WTC11 (cell line): ENCODE results near the gene PHAX.
"Not testable (repeated sequence)": the region's sequence is repeated elsewhere in the genome, so short reads cannot be mapped to it uniquely, and the experiment has no call there.

Experiments used
- CTCF ChIP-seq: fragments of 200-600 bp; IDR thresholded peaks from 2 replicates; pipeline ENCODE4 v1.8.0; 2022; ENCODE audit warnings: antibody characterized with exemption
- ELF4 ChIP-seq: sonication (generic); formaldehyde crosslinking; IDR thresholded peaks from 2 replicates; pipeline ENCODE4 v1.8.1; 2022; ENCODE audit warnings: low read depth, mild to moderate bottlenecking, moderate library complexity, missing genetic modification reagents
- ESRRA ChIP-seq: sonication (generic); formaldehyde crosslinking; IDR thresholded peaks from 2 replicates; pipeline ENCODE4 v1.8.1; 2022; ENCODE audit warnings: mild to moderate bottlenecking, missing genetic modification reagents, borderline replicate concordance
- FOXP1 ChIP-seq: sonication (generic); formaldehyde crosslinking; IDR thresholded peaks from 2 replicates; pipeline ENCODE4 v1.8.0; 2022; ENCODE audit warnings: missing genetic modification reagents, mild to moderate bottlenecking, moderate library complexity, borderline replicate concordance
- GABPB1 ChIP-seq: sonication (generic); formaldehyde crosslinking; IDR thresholded peaks from 2 replicates; pipeline ENCODE4 v1.8.1; 2023; ENCODE audit warnings: mild to moderate bottlenecking, missing genetic modification reagents
- GTF2I ChIP-seq: fragments of 250-450 bp; sonication (Bioruptor Pico); conservative IDR thresholded peaks from 2 replicates; pipeline ENCODE4 v1.4.0; 2021; ENCODE audit warnings: mild to moderate bottlenecking
- JUN ChIP-seq: sonication (generic); formaldehyde crosslinking; IDR thresholded peaks from 2 replicates; pipeline ENCODE4 v1.8.0; 2023; ENCODE audit warnings: mild to moderate bottlenecking, missing genetic modification reagents
- MAX ChIP-seq: sonication (generic); formaldehyde crosslinking; IDR thresholded peaks from 2 replicates; pipeline ENCODE4 v1.8.0; 2022; ENCODE audit warnings: mild to moderate bottlenecking, missing genetic modification reagents
- USF2 ChIP-seq: sonication (generic); formaldehyde crosslinking; IDR thresholded peaks from 2 replicates; pipeline ENCODE4 v1.8.1; 2023; ENCODE audit warnings: mild to moderate bottlenecking, missing genetic modification reagents, moderate library complexity
- ZNF416 ChIP-seq: fragments of 250-450 bp; sonication (Bioruptor Pico); IDR thresholded peaks from 2 replicates; pipeline ENCODE4 v1.9.0; 2021; ENCODE audit warnings: mild to moderate bottlenecking, inconsistent platforms
- TF ChIP-seq, protein P1 (sequence below): sonication (generic); formaldehyde crosslinking; IDR thresholded peaks from 2 replicates; pipeline ENCODE4 v1.8.1; 2023; ENCODE audit warnings: mild to moderate bottlenecking, missing genetic modification reagents
- TF ChIP-seq, protein P2 (sequence below): fragments of 250-450 bp; sonication (Bioruptor Pico); IDR thresholded peaks from 2 replicates; pipeline ENCODE4 v1.9.0; 2021; ENCODE audit warnings: mild to moderate bottlenecking, borderline replicate concordance

- TF ChIP-seq CTCF; JUN (CRISPR knock-in tag); ESRRA (CRISPR knock-in tag); GTF2I; MAX (CRISPR knock-in tag); FOXP1; USF2 (CRISPR knock-in tag); ZNF416 (CRISPR knock-in tag); ELF4 (CRISPR knock-in tag): not testable (repeated sequence)
- peak; percentile 70 for TF ChIP-seq GABPB1
- TF ChIP-seq, protein P1, sequence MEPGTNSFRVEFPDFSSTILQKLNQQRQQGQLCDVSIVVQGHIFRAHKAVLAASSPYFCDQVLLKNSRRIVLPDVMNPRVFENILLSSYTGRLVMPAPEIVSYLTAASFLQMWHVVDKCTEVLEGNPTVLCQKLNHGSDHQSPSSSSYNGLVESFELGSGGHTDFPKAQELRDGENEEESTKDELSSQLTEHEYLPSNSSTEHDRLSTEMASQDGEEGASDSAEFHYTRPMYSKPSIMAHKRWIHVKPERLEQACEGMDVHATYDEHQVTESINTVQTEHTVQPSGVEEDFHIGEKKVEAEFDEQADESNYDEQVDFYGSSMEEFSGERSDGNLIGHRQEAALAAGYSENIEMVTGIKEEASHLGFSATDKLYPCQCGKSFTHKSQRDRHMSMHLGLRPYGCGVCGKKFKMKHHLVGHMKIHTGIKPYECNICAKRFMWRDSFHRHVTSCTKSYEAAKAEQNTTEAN (CRISPR knock-in tag): not testable (repeated sequence)
- TF ChIP-seq, protein P2, sequence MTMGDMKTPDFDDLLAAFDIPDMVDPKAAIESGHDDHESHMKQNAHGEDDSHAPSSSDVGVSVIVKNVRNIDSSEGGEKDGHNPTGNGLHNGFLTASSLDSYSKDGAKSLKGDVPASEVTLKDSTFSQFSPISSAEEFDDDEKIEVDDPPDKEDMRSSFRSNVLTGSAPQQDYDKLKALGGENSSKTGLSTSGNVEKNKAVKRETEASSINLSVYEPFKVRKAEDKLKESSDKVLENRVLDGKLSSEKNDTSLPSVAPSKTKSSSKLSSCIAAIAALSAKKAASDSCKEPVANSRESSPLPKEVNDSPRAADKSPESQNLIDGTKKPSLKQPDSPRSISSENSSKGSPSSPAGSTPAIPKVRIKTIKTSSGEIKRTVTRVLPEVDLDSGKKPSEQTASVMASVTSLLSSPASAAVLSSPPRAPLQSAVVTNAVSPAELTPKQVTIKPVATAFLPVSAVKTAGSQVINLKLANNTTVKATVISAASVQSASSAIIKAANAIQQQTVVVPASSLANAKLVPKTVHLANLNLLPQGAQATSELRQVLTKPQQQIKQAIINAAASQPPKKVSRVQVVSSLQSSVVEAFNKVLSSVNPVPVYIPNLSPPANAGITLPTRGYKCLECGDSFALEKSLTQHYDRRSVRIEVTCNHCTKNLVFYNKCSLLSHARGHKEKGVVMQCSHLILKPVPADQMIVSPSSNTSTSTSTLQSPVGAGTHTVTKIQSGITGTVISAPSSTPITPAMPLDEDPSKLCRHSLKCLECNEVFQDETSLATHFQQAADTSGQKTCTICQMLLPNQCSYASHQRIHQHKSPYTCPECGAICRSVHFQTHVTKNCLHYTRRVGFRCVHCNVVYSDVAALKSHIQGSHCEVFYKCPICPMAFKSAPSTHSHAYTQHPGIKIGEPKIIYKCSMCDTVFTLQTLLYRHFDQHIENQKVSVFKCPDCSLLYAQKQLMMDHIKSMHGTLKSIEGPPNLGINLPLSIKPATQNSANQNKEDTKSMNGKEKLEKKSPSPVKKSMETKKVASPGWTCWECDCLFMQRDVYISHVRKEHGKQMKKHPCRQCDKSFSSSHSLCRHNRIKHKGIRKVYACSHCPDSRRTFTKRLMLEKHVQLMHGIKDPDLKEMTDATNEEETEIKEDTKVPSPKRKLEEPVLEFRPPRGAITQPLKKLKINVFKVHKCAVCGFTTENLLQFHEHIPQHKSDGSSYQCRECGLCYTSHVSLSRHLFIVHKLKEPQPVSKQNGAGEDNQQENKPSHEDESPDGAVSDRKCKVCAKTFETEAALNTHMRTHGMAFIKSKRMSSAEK (CRISPR knock-in tag): not testable (repeated sequence)
These were observed 48.3 kb downstream of the PHAX start for GRCh38 chr5:126649057-126649456.
